OCI-LY7 (cell line): ENCODE measurements around the gene SPATA6.

Experiments used
- EZH2phosphoT487 ChIP-seq: fragments of 200-600 bp; sonication (generic); IDR thresholded peaks from 2 replicates; pipeline ENCODE4 v1.6.1; 2018; ENCODE audit warnings: low read depth, borderline replicate concordance, mild to moderate bottlenecking, mixed run types, antibody characterized with exemption, low read length, moderate library complexity, mixed read lengths
- TF ChIP-seq, protein P1 (sequence below): fragments of 200-600 bp; sonication (generic); conservative IDR thresholded peaks from 2 replicates; pipeline ENCODE4 v1.5.1; 2014; ENCODE audit warnings: mild to moderate bottlenecking, antibody characterized with exemption, low read length, moderate library complexity, mixed read lengths

- TF ChIP-seq, protein P1, sequence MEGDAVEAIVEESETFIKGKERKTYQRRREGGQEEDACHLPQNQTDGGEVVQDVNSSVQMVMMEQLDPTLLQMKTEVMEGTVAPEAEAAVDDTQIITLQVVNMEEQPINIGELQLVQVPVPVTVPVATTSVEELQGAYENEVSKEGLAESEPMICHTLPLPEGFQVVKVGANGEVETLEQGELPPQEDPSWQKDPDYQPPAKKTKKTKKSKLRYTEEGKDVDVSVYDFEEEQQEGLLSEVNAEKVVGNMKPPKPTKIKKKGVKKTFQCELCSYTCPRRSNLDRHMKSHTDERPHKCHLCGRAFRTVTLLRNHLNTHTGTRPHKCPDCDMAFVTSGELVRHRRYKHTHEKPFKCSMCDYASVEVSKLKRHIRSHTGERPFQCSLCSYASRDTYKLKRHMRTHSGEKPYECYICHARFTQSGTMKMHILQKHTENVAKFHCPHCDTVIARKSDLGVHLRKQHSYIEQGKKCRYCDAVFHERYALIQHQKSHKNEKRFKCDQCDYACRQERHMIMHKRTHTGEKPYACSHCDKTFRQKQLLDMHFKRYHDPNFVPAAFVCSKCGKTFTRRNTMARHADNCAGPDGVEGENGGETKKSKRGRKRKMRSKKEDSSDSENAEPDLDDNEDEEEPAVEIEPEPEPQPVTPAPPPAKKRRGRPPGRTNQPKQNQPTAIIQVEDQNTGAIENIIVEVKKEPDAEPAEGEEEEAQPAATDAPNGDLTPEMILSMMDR = no peak
- TF ChIP-seq EZH2phosphoT487 = no peak
These were observed 41.2 kb downstream of the SPATA6 start for GRCh38 chr1:48430832-48431231.
